ENCODE data around the gene C1QC.
"Not testable (repeated sequence)": the region's sequence is repeated elsewhere in the genome, so short reads cannot be mapped to it uniquely, and the experiment has no call there.

Gene C1QC

GRCh38 chr1:22646384-22646783 lies 3.0 kb downstream of the C1QC start:
- no peak for DNase-seq (ENCODE audit: low read depth in 1 of 2, low spot score in 1 of 2)

DNA sequence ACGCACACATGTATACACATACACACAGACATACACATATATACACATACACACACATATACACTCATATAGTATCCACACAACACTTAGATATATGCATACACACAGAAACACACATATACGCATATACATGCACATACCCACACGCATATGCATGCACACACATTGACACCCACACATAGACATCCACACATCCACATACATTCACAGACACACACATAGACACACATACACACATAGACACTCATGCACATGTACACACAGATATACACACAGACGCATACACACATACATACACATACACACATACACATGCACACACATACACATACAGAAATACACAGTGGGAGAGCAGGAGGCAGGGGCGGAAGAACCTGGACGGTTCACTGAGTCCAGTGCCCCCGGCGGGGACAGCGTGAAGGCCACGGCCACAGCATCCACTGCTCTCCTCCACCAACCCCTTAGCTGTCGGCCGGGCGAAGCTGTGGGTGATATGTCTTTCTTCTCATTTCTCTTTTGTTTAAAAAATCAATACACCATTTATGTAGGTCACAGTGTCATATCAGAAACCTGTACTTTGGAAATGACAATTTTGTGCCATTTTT lies 6.8 kb downstream of the C1QC start:
- no peak for DNase-seq (ENCODE audit: low read depth in 1 of 2, low spot score in 1 of 2)

- DNase-seq (ENCODE audit: low read depth in 1 of 2, low spot score in 1 of 2), result no peak
Measured at GRCh38 chr1:22651941-22652856, 8.8 kb downstream of the C1QC start.

DNA sequence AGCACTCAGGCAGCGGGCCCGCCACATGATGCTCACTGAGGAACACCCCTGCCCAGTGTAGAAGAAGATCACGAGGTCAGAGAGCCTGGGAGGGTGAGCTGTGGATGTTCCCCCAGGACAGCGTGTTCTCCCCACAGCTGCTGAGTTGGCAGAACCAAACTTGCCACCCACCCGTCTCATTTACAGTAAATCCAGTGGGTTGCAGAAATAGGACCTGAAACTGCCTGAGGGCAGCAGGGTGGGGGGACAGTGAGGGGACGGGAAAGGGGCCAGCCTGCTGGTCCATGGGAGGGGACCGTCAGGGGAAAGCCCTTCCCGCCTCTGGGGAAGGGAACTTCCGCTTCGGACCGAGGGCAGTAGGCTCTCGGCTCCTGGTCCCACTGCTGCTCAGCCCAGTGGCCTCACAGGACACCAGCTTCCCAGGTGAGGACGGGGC lies 9.5 kb downstream of the C1QC start, which contains the start of gene C1QB:
C1QB (plus strand) TSS at position 356 of the 436 bp plus-strand sequence. CDS start 6,227 bp downstream, outside the sequence.
- DNase-seq (ENCODE audit: low read depth in 1 of 2, low spot score in 1 of 2), result no peak

DNA sequence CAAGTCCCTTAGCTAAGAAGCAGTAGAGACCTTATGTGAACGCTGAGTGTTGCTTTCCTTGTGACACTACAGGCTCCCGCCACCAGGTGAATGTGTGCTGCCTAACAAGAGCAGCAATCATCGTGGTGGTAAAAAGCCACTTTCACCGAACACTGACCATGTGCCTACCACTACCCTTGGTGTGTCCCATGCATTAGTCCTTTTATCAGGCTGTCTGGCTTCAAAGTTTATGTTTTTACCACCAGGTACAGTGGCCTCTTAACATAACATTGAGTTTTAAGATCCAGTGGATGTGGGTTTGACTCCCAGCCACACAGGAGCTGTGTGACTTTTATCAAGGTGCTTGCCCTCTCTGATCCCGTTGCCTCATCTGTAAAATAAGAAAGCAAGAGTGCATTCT lies 11.3 kb downstream of the C1QC start:
- DNase-seq (ENCODE audit: low read depth in 1 of 2, low spot score in 1 of 2), result no peak

DNA sequence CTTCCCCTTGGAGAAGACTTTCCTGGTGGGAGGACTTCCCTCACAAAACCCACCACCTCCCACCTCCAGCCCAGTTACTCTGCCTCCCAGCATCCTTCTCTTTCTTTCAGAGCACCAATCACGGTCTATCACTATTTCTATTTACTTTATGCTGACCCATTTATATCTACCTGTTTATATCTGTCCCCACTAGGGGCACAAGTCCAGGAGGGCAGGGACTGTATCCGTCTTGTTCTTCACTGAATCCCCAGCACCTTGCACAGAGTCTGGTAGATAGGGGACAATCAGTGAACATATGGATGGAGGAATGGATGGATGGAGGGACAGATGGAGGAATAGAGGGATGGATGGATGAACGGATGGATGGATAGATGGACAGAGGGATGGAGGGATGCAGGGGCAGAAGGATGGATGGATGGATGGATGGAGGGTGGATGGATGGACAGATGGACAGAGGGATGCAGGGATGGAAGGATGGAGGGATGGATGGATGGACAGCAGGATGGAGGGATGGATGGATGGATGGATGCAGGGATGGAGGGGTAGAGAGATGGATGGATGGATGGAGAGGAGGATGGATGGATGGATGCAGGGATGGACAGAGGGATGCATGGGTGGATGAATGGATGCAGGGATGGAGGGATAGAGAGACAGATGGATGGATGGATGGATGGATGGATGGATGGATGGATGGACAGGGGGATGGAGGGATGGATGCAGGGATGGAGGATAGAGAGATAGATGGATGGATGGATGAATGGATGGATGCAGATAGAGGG lies 15.1 kb downstream of the C1QC start:
- no peak for DNase-seq (ENCODE audit: low read depth in 1 of 2, low spot score in 1 of 2)

DNA sequence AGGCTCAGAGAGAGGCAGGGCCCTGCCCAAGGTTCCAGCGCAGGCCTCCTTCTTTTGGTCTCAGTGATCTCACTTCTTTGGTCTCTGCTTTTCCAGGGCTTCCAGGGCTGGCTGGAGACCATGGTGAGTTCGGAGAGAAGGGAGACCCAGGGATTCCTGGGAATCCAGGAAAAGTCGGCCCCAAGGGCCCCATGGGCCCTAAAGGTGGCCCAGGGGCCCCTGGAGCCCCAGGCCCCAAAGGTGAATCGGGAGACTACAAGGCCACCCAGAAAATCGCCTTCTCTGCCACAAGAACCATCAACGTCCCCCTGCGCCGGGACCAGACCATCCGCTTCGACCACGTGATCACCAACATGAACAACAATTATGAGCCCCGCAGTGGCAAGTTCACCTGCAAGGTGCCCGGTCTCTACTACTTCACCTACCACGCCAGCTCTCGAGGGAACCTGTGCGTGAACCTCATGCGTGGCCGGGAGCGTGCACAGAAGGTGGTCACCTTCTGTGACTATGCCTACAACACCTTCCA lies 17.3 kb downstream of the C1QC start:
- no peak for DNase-seq (ENCODE audit: low read depth in 1 of 2, low spot score in 1 of 2)

DNA sequence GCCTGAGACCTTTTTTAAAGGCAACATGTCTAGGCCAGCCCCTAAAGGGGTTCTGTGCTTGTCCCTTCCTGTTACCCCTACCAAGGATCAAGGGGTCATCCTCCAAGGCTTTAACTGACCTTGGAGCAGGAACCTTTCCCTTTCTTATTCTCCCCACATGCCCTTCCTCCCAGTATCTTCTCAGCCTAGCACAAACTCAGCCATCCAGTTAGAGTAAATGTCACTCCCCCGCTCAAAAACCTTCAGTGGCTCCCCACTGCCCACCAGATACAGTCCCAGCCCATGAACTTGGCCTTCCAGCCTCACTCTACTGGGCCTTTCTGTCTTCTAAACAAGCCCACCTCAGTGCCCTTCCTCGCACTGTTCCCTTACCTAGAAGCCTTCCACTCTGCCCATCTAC lies 18.4 kb downstream of the C1QC start:
- no peak for DNase-seq (ENCODE audit: low read depth in 1 of 2, low spot score in 1 of 2)

DNA sequence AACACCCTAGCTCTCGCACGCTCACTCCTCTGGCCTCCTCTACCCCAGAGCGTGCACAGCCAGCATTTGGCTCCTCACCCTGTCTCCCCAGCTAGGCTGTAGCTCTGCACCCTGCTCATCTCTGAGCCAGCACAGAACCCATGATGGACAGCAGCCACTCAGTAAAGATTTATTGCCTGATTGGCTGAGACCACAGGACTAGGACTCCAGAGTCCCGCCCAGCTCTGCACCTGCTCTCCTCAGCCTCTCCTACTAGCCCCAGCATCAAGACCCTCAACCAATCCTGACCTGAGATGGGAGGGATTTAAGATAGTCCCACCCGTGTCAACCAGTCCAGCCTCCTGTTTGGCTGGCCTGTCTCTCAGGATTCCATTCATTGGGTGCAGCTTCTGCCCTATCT lies 18.9 kb downstream of the C1QC start:
- DNase-seq (ENCODE audit: low read depth in 1 of 2, low spot score in 1 of 2), result no peak

GRCh38 chr1:22662986-22663408 lies 19.6 kb downstream of the C1QC start:
- DNase-seq (ENCODE audit: low read depth in 1 of 2, low spot score in 1 of 2), result no peak

GRCh38 chr1:22665752-22666151 lies 22.3 kb downstream of the C1QC start:
- DNase-seq (ENCODE audit: low read depth in 1 of 2, low spot score in 1 of 2), result no peak

- DNase-seq (ENCODE audit: low read depth in 1 of 2, low spot score in 1 of 2), result no peak
Measured at GRCh38 chr1:22666412-22666811, 23.0 kb downstream of the C1QC start.

- not testable (repeated sequence) for DNase-seq (ENCODE audit: low read depth in 1 of 2, low spot score in 1 of 2)
Measured at GRCh38 chr1:22668840-22669239, 25.4 kb downstream of the C1QC start.

DNA sequence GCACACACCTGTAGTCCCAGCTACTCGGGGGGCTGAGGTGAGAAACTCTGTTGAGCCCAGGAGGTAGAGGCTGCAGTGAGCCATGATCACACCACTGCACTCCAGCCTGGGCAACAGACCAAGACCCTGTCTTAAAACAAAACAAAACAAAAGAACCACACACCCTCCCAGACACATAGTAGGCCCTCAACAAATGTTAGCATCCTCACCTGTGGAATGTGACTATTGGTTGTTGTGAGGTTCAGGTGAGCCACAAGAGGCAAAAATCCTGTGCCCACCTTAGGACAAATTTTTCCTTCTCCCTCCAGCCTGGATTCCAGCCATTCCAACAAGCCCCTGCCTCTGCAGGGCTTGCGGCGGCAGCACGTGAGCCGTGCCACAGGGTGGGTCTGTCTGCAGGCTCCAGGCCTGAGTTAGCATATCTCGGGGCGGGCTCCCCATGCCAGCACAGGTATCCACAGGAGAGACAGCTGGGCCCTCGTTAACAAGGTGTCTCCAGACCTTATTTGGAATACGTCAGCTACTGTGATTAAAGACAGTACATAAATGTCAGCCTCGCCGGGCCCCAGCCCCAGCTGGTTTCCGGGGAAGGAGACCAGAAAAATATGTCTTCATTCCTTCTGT lies 27.0 kb downstream of the C1QC start:
- no peak for DNase-seq (ENCODE audit: low read depth in 1 of 2, low spot score in 1 of 2)

DNA sequence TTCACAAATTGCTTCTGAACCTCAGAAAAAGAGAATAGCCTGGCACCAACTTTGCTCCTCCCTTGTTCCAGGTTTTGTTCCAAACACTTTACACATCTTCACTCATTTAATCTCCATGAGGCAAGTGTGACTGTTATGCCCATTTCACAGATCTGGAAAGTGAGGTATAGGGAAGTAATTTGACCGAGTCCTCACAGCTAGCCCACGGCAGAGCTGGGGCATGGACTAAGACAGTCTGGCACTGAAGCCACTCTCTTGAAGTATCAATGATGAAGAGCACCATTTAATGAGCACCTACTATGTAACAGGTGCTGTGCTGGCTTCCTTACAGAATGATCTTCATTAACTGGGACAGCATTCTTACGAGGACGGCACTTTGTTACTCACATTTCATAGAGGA lies 28.6 kb downstream of the C1QC start:
- DNase-seq (ENCODE audit: low read depth in 1 of 2, low spot score in 1 of 2), result no peak

DNA sequence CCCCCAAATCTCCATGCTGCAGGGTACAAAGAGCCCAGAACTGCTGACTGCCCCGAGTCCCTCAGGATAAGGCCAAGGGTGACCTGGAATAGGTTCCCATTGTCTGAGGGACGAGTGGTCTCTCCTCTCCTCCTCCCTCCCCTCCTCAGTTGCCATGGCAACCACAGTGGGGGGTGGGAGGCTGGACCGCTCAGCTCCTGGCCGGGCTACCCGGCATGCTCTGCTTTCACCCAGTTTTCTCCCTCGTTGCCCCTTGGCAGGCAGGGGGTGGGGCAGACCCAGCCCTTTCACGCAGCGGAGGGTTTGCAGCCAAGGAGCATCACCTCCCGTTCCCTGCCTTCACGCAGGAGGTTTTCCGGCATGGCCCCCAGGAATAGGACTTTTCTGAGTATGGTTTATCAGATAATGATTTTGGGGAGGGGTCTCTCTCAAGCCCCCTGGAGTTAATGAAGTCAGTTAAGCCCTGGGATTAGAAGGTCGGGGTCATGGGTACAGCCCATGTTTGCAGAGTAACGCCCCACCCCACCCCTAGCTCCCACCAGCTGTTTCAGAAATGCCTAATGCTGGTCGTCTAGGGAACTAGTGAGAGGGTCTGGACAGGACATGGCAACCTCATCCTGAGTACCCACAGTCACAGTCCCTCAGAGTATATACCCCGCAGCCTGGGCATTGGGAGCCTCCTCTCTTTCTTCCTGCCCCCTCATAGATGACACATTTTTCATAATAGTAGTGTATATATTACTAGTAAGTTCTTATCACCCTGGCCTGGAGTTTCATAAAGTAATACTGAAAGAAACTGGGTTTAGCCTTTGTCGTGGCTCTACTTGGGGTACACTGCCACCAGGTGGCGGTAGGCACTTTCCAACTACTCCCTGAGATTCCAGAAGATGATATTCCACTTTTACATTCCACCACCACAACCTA lies 30.3 kb downstream of the C1QC start:
- peak in 1 of 2 donors; percentile 6 for DNase-seq (ENCODE audit: low read depth in 1 of 2, low spot score in 1 of 2)

GRCh38 chr1:22674410-22674749 lies 30.9 kb downstream of the C1QC start:
- no peak for DNase-seq (ENCODE audit: low read depth in 1 of 2, low spot score in 1 of 2)

DNA sequence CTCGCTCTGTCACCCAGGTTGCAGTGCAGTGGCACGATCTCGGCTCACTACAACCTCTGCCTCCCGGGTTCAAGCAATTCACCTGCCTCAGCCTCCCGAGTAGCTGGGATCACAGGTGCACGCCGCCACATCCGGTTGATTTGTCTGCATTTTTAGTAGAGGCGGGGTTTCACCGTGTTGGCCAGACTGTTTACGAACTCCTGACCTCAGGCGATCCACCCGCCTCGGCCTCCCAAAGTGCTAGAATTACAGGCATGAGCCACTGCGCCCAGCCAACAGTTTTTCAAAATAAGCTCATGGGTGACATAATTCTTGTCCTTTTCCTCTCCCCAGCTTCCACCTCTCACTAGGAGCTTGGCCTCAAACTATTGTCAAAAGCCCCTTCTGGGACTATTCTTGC lies 32.7 kb downstream of the C1QC start:
- DNase-seq (ENCODE audit: low read depth in 1 of 2, low spot score in 1 of 2), result not testable (repeated sequence)

GRCh38 chr1:22676916-22677583 lies 33.6 kb downstream of the C1QC start:
- DNase-seq (ENCODE audit: low read depth in 1 of 2, low spot score in 1 of 2), result no peak

Measured in activated CD4-positive, alpha-beta T cell treated with anti-CD3 and anti-CD28 coated beads, Interleukin-2, amount 50 U/mL, for 24 hours (primary cell).